Jurkat, Clone E6-1 (cell line): ENCODE results near the gene RNF121. TPM values are rescaled to one million over a fixed set of nuclear protein-coding genes. Genes with fewer than 3 reads are reported as not detected.
"Not testable (repeated sequence)": the region's sequence is repeated elsewhere in the genome, so short reads cannot be mapped to it uniquely, and the experiment has no call there.

Experiments
- DNase-seq: peaks from one replicate; pipeline ENCODE4 v3.0.0-alpha.2; 2011; ENCODE audit warnings: low read depth, low spot score
- H3K4me3 ChIP-seq: 2 replicates; pipeline ENCODE4 v1.5.1; 2011; ENCODE audit warnings: mild to moderate bottlenecking, low read length, control low read depth, moderate library complexity
- polyA plus RNA-seq: library from polyadenylated mRNA; unstranded; fragments of >200 nt; gene quantifications from one replicate; pipeline ENCODE4 v1.2.1, GENCODE V29; 2012; ENCODE audit warnings: missing spikeins; ENCODE audit not compliant: insufficient read length, insufficient read depth

RNF121 gene
- 31.3 TPM for polyA plus RNA-seq

- peak; percentile 94 for DNase-seq
- H3K4me3 ChIP-seq, result peak within 1 kb of the TSS; percentile 79
Measured at GRCh38 chr11:71928737-71929443, at the start of gene RNF121. Gene RNF121, plus strand, starts transcription at chr11:71929046. Its CDS starts 16 bp downstream, at chr11:71929062.

DNA sequence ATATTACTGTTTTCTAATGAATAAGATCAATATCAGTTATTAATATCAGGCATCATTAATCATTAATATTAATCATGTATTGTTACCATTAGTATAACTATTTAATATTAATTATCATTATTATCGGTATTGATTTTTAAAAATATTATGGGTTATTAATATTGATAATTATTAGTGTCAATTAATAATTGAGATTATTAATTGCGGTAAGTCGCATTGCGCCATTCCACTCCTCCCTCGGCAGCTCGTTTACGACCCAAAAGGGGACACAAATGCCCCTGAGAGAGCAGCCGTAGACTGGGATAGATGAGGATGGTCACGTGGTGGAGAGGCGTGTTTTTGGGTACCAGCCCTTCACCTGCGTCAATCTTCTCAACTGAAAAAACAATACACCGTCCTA, 43.0 kb upstream of the RNF121 start:
- not testable (repeated sequence) for DNase-seq, H3K4me3 ChIP-seq

GRCh38 chr11:71888335-71889010, 40.4 kb upstream of the RNF121 start:
- DNase-seq, H3K4me3 ChIP-seq: not testable (repeated sequence)

- DNase-seq, result not testable (repeated sequence)
Measured at GRCh38 chr11:71889181-71889872, 39.5 kb upstream of the RNF121 start.

DNA sequence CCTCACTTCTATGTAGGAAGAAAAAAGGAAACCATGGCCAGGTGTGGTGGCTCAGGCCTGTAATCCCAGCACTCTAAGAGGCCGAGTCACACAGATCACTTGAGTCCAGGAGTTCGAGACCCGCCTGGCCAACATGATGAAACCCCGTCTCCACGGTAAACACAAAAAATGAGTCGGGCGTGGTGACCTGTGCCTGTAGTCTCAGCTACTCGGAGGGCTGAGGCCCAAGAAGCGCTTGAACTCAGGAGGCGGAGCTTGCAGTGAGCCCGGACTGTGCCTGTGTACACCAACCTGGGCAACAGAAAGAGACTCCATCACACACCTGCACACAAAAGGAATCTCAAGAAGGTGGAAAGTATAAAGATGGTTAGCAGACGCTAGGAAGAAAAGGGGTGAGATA, 32.9 kb upstream of the RNF121 start:
- no peak overlapping the region for H3K4me3 ChIP-seq
- DNase-seq, result no peak

More at GRCh38 chr11:71889181-71889872, 39.5 kb upstream of the RNF121 start:
- not testable (repeated sequence) for H3K4me3 ChIP-seq

DNA sequence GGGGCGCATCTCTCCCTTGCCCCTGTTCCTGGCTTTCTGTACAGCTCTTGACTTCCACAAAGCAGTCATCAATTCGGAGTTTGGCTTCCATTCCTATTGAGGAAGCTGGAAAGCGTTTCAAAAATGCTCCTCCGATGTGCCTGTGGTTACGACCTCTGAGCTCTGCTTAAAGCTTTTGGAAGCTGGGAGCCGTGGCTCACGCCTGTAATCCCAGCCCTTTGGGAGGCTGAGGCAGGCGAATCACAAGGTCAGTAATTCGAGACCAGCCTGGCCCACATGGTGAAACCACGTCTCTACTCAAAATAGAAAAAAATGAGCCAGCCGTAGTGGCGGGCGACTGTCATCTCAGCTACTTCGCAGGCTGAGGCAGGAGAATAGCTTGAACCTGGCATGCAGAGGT, 27.7 kb upstream of the RNF121 start:
- DNase-seq, H3K4me3 ChIP-seq: not testable (repeated sequence)

DNA sequence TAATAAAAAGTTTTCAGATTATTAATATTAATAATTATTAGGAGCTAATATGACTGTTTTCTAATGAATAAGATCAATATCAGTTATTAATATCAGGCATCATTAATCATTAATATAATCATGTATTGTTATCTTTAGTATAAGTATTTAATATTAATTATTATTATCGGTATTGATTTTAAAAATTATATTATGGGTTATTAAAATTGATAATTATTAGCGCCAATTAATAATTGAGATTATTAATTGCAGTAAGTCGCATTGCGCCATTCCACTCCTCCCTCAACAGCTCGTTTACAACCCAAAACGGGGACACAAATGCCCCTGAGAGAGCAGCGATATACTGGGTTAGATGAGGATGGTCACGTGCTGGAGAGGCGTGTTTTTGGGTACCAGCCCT, 20.6 kb upstream of the RNF121 start:
- DNase-seq, result no peak
- no peak overlapping the region for H3K4me3 ChIP-seq

DNA sequence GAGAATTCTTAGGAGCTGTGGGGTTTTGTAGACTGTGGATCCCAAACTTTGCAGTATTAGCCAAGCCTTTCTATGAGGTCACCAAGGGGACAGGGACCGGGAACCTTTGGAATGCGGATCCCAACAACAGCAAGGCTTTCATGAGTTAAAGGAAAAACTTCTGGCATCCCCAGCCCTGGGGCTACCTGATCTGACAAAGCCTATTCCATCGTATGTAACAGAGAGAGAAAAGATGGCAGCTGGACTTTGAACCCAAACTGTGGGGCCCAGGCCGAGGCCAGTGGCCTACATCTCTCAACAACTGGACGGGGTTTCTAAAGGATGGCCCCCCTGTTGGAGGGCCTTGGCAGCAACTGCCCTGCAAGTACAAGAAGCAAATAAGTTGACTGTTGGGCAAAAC, 18.1 kb upstream of the RNF121 start:
- not testable (repeated sequence) for DNase-seq, H3K4me3 ChIP-seq

GRCh38 chr11:71911321-71911985, 17.4 kb upstream of the RNF121 start:
- not testable (repeated sequence) for DNase-seq

GRCh38 chr11:71911986-71912340, 16.9 kb upstream of the RNF121 start:
- not testable (repeated sequence) for H3K4me3 ChIP-seq, DNase-seq

More at GRCh38 chr11:71911321-71911985, 17.4 kb upstream of the RNF121 start:
- H3K4me3 ChIP-seq, result not testable (repeated sequence)

DNA sequence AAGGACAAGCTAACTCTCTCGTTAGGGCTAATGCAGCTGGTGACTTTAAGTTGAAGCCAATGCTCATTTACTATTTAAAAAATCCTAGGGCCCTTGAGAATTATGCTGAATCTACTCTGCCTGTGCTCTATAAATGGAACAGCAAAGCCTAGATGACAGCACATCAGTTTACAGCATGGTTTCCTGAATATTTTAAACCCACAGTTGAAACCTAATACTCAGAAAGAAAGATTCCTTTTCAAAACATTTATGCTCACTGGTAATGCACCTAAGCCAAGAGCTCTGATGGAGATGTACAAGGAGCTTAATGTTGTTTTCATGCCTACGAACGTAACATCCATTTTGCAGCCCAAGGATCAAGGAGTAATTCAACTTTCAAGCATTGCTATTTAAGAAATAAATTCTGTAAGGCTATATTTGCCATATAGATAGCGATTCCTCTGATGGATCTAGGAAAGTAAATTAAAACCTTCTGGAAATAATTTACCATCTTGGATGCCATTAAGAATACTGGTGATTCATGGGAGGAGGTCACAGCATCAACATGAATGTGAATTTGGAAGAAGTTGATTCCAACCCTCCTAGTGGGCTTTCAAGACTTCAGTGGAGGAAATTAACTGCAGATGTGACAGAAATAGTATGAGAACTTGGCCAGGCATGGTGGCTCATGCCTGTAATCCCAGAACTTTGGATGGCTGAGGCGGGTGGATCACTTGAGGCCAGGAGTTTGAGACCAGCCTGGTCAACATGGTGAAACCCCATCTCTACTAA, 14.9 kb upstream of the RNF121 start:
- no peak overlapping the region for H3K4me3 ChIP-seq

GRCh38 chr11:71914617-71915189, 14.1 kb upstream of the RNF121 start:
- H3K4me3 ChIP-seq, result no peak overlapping the region
- peak; percentile 9 for DNase-seq

More for the DNA sequence above, 14.9 kb upstream of the RNF121 start:
- DNase-seq, result no peak

GRCh38 chr11:71917646-71918140, 11.2 kb upstream of the RNF121 start:
- DNase-seq, result no peak
- H3K4me3 ChIP-seq, result no peak overlapping the region

DNA sequence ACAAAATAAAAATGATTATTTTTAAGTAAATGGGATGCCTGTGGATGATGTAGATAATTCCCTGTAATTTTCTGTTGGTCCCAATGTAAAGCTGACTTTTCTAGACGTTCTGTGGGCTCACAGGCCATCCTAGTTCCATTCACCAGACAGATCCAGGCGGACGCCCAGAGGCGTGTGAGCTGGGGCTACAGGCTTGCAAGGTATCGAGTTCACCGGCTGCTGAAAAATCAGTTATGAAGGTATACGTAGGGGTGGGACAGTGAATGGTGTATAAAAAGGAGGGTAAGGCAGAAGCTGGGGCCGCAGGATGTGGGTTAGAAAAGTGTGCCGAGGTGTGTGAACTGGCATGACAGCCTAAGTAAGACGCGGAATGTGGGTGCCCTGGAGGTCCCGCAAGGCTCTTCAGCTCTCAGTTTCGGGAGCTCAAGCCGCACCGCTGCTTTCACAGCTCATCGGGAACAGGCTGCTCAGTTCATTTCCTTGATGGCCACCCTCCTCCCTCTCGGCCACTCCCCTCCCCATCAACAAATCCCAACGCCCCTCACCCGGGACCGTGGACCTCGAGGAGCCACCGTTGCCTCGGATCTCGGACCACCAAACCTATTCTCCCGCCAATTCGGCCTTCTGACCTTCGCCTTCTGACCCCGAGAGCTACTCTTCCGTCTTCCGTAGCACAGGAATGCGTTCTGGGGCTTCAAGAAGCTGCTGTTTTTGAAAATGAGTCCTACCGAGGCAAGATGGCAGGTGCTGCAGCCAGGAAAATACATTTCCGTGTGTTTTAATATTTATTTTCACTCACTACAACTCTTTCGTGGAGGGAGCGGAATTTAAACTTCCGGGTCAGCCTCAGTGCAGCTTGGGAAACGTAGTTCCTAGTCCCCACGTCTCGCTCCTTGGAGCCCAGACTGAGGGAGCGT, 768 bp upstream of the RNF121 start, which contains the start of gene XNDC1N:
XNDC1N (minus strand) TSS at position 775 of the 917 bp plus-strand sequence. CDS start 5,241 bp downstream, outside the sequence.
- DNase-seq, result peak; percentile 88
- peak within 1 kb of the TSS; percentile 79 for H3K4me3 ChIP-seq

DNA sequence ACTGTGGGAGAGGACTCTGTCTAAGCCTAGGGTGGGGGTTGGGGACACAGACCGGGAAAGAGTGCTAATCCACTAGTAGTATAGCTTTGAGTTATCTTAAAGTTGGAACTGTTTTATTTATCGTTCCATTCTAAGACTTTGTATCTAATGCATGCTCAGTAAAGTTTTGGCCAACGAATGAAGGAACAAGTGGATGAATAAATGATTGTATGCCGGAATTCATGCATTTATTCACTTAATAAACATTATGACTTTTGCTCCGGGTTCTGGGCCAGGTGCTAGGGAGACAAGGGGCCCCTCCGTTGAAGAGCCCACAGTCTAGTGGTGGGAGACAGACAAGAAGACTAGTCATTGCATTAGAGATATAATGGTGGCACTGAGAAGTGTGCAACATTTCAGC, 645 bp downstream of the RNF121 start:
- peak overlapping the region; percentile 79 for H3K4me3 ChIP-seq
- DNase-seq, result no peak

GRCh38 chr11:71930556-71931244, 1.9 kb downstream of the RNF121 start:
- no peak overlapping the region for H3K4me3 ChIP-seq
- DNase-seq, result no peak

DNA sequence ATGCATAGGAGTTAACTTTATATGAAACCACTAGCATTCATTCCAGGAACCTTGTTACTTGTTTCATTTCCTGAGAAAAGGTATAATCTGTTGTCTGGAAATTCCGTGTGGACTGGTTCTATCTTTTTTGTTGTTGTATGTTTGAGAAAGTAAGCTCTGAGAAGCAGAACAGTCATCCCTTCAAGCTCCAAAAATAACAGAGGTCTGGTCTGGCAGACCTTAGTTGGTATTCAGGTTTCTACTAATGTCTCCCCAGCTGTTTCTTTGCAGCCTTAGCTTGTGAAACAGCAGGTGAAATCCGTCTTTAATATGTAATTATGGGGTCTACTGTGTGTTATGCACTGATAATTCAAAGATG, 2.4 kb downstream of the RNF121 start:
- DNase-seq, result no peak
- H3K4me3 ChIP-seq, result no peak overlapping the region
